ENCODE results near the gene SPATA24. TPM values are rescaled to one million over a fixed set of nuclear protein-coding genes. Genes with fewer than 3 reads are reported as not detected.

The SPATA24 gene
- polyA plus RNA-seq, 1 experiment, result 3.9 TPM

DNA sequence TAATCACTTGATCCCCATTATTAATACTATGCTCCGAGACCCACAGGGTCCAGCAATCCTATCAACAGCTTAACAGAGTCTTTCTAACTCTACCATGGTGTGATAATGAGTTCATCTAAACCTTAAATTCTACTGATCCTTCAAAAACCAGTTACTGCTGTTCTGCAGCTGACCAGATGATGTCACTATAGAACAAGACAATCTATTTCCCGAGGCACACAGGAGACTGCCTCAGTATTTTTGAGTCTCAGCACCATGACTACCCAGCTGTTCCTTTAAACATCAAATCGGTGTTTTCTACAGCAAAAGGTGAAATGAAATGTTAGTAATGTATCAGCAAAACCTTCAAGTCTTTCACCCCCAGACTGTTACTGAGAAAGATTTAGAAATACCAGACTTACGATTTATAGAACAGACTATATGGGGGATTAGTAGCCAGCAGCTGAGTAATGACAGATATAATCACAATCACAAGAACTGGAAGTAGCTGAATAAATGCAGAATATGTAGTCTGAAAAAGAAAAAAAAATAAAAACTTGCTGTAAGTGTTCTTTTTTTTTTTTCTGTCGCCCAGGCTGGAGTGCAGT, 18.5 kb upstream of the SPATA24 start:
- POLR2A ChIA-PET, result interaction anchor here (0.7 to 0.8 kb wide), 3 partner anchors 70 to 224 kb away, joined by 3 to 4 read pairs (median 3); partner anchors contain the start of gene SIL1
- H3K27ac ChIP-seq (ENCODE audit: low read depth, low read length), result no peak overlapping the region
- CTCF ChIA-PET, result interaction anchor here (0.6 to 9.0 kb wide), 37 partner anchors 8 to 343 kb away, joined by 3 to 231 read pairs (median 4); partner anchors contain the start of genes DNAJC18, SPATA24 and STING1
- DNase-seq (ENCODE audit: low read depth, low spot score), result peak; percentile 51
- no peaks in the 10 kb centered on the region for H3K27me3 ChIP-seq (ENCODE audit: control insufficient read depth, insufficient read depth, low read length)
- H3K9me3 ChIP-seq (ENCODE audit: control insufficient read depth, insufficient read depth, low read length), result no peaks in the 10 kb centered on the region
- no peak overlapping the region for H3K4me3 ChIP-seq (ENCODE audit: low read depth, low read length)
- TF ChIP-seq, protein P1, sequence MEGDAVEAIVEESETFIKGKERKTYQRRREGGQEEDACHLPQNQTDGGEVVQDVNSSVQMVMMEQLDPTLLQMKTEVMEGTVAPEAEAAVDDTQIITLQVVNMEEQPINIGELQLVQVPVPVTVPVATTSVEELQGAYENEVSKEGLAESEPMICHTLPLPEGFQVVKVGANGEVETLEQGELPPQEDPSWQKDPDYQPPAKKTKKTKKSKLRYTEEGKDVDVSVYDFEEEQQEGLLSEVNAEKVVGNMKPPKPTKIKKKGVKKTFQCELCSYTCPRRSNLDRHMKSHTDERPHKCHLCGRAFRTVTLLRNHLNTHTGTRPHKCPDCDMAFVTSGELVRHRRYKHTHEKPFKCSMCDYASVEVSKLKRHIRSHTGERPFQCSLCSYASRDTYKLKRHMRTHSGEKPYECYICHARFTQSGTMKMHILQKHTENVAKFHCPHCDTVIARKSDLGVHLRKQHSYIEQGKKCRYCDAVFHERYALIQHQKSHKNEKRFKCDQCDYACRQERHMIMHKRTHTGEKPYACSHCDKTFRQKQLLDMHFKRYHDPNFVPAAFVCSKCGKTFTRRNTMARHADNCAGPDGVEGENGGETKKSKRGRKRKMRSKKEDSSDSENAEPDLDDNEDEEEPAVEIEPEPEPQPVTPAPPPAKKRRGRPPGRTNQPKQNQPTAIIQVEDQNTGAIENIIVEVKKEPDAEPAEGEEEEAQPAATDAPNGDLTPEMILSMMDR (IDR thresholded peaks at IDR 0.05; ENCODE audit: low read depth, low read length), result peak; percentile 90

DNA sequence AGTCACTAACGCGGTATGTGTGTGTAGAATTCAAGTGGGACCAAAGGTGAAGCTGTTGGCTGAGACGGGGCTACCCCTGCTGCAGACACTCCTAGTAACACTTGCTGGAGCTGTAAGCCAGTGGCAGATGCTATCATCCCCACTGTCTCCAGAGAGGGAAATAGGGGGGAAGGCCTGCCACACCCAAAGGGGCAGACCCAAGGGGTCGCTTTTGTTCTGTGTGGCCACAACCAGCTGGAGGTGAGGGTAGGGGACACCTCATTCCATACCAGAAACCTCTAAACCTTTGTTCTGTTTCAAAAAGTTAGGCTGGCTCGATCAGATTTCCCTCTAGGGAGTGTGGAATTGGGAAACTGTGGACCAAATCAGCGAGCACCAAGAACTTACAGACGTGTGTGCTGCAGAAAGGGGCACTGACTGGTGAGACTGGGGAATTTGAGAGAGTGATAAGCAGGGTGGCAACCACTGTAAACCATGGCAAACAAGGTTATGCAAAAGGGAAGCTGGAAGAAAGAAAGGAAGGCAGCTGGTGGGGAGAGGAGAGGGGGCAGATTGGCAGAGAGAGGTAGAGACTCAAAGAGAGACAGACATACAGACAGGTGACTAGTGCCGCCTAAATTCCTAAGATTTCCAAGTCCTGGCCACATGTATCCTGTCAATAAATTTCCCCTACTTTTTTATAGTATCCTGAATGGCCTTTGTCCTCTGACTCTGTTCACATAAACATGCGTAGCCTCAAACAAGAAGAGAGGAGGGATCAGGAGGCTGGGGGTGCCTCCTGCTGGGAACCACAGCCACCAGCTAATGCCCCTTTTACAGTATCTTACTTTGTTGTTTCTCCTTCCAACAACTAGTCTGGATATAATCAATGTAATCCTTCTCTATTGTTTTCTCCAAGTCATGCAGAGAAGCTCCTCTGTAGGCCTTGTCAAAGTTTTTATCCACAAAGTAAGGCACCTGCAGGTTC, 15.6 kb upstream of the SPATA24 start:
- H3K27me3 ChIP-seq (ENCODE audit: control insufficient read depth, insufficient read depth, low read length), result no peaks in the 10 kb centered on the region
- H3K4me3 ChIP-seq (ENCODE audit: low read depth, low read length), result no peak overlapping the region
- no peak overlapping the region for H3K27ac ChIP-seq (ENCODE audit: low read depth, low read length)
- POLR2A ChIA-PET, result no interaction called here
- CTCF ChIA-PET, result interaction anchor here (0.5 to 9.0 kb wide), 4 partner anchors 60 to 346 kb away, joined by 4 to 231 read pairs (median 6); no protein-coding TSS in a partner anchor
- TF ChIP-seq, protein P1 (IDR thresholded peaks at IDR 0.05; ENCODE audit: low read depth, low read length), result no peak
- no peak for DNase-seq (ENCODE audit: low read depth, low spot score)
- H3K9me3 ChIP-seq (ENCODE audit: control insufficient read depth, insufficient read depth, low read length), result no peaks in the 10 kb centered on the region

DNA sequence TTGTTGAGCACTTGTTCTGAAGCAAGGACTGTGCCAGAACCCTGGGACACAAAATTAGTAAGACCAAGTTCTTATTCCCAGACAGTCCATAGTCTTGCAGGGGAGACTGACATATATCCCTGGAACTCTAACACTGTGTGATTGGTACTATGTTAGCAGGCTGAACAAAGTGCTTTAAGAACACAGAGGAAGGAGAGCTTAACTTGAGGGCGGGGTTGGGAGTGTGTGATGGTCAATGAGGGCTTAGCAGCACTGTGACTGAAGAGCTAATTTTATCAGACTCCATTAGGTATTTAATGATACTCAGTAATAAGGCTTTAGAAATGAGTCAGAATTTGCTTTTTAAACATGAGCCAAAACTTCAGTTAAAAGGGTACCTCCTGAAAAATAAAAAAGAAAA, 14.9 kb upstream of the SPATA24 start:
- ChIA-PET CTCF (interaction anchor here (0.7 to 9.0 kb wide), 2 partner anchors 12 to 96 kb away, joined by 5 to 231 read pairs; no protein-coding TSS in a partner anchor), POLR2A (no interaction called here)

DNA sequence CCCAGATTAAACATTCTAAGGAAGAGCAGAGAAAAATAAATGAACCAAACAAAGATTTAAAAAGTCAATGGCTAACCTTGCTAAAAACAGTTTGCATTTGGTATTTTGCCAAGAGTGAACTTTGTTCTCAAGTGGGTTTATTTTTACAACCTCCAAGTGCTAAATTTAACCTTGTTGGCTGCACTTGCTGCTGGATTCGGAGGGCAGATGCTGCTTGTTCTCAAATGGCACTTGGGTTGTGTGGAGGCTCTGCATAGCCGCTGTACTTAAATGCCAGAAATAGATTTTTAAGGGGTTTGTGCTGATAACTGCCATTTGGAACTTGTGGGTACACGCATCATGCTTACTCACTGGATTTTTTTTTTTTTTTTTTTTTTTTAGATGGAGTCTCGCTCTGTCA, 13.3 kb upstream of the SPATA24 start:
- no peaks in the 10 kb centered on the region for H3K9me3 ChIP-seq (ENCODE audit: control insufficient read depth, insufficient read depth, low read length)
- ChIA-PET CTCF (interaction anchor here (0.6 to 9.0 kb wide), 2 partner anchors 8 to 97 kb away, joined by 3 to 231 read pairs; no protein-coding TSS in a partner anchor), POLR2A (no interaction called here)
- no peak overlapping the region for H3K27ac ChIP-seq (ENCODE audit: low read depth, low read length)
- TF ChIP-seq, protein P1 (IDR thresholded peaks at IDR 0.05; ENCODE audit: low read depth, low read length), result no peak
- no peaks in the 10 kb centered on the region for H3K27me3 ChIP-seq (ENCODE audit: control insufficient read depth, insufficient read depth, low read length)
- peak; percentile 51 for DNase-seq (ENCODE audit: low read depth, low spot score)
- H3K4me3 ChIP-seq (ENCODE audit: low read depth, low read length), result no peak overlapping the region

More for the DNA sequence above, 14.9 kb upstream of the SPATA24 start:
- no peaks in the 10 kb centered on the region for H3K9me3 ChIP-seq (ENCODE audit: control insufficient read depth, insufficient read depth, low read length)
- TF ChIP-seq, protein P1 (IDR thresholded peaks at IDR 0.05; ENCODE audit: low read depth, low read length), result no peak
- DNase-seq (ENCODE audit: low read depth, low spot score), result no peak
- H3K4me3 ChIP-seq (ENCODE audit: low read depth, low read length), result no peak overlapping the region
- no peak overlapping the region for H3K27ac ChIP-seq (ENCODE audit: low read depth, low read length)
- H3K27me3 ChIP-seq (ENCODE audit: control insufficient read depth, insufficient read depth, low read length), result no peaks in the 10 kb centered on the region

Measured in AG04450 (cell line).